VCaP (cell line): ENCODE measurements around the gene KCNK17.

Experiments used
- H3K27ac ChIP-seq: fragments of 450-650 bp; 2 replicates; pipeline ENCODE4 v1.5.1; 2017
- CTCF ChIP-seq: fragments of 450-650 bp; conservative IDR thresholded peaks from 2 replicates; pipeline ENCODE4 v1.5.1; 2017; ENCODE audit warnings: mild to moderate bottlenecking, moderate library complexity

KCNK17 gene

GRCh38 chr6:39319621-39320362, 5.6 kb upstream of the KCNK17 start:
- no peak for TF ChIP-seq CTCF
- H3K27ac ChIP-seq, result no peak overlapping the region

GRCh38 chr6:39317256-39317655, 3.0 kb upstream of the KCNK17 start:
- no peak overlapping the region for H3K27ac ChIP-seq
- no peak for TF ChIP-seq CTCF

- H3K27ac ChIP-seq, result peak overlapping the region; percentile 27; the same call in 1 of the 2 replicates
- peak; percentile 30 for TF ChIP-seq CTCF
Observed at GRCh38 chr6:39313526-39314272, 520 bp downstream of the KCNK17 start.

GRCh38 chr6:39312912-39313525, 1.2 kb downstream of the KCNK17 start:
- no peak for TF ChIP-seq CTCF
- H3K27ac ChIP-seq, result no peak overlapping the region

GRCh38 chr6:39310542-39310941, 3.7 kb downstream of the KCNK17 start:
- TF ChIP-seq CTCF, result no peak
- no peak overlapping the region for H3K27ac ChIP-seq

- no peak overlapping the region for H3K27ac ChIP-seq
- peak; percentile 92 for TF ChIP-seq CTCF
Observed at GRCh38 chr6:39309942-39310531, 4.2 kb downstream of the KCNK17 start.

GRCh38 chr6:39307462-39307861, 6.8 kb downstream of the KCNK17 start:
- TF ChIP-seq CTCF, result no peak
- H3K27ac ChIP-seq, result no peak overlapping the region
